Choroid plexus epithelial cell (primary cell): ENCODE measurements around the gene FAM222B.

Experiments
- DNase-seq: peaks from one replicate; pipeline ENCODE4 v3.0.0-alpha.2; 2010; ENCODE audit warnings: low read depth
- H3K4me3 ChIP-seq: 2 replicates; pipeline ENCODE4 v1.5.1; 2011; ENCODE audit warnings: low read depth, mild to moderate bottlenecking, control low read depth, low read length, moderate library complexity
- CTCF ChIP-seq: conservative IDR thresholded peaks from 2 replicates; pipeline ENCODE4 v1.5.1; 2011; ENCODE audit warnings: low read depth, mild to moderate bottlenecking, control low read depth, inconsistent platforms, low read length, moderate library complexity

Gene FAM222B

GRCh38 chr17:28747801-28748750 is 94.5 kb downstream of the FAM222B start:
- TF ChIP-seq CTCF: no peak
- no peak overlapping the region for H3K4me3 ChIP-seq
- DNase-seq: no peak

GRCh38 chr17:28747051-28747691 is 95.4 kb downstream of the FAM222B start:
- no peak overlapping the region for H3K4me3 ChIP-seq
- TF ChIP-seq CTCF: no peak
- DNase-seq: no peak

GRCh38 chr17:28746611-28747050 is 96.0 kb downstream of the FAM222B start:
- DNase-seq: no peak
- H3K4me3 ChIP-seq: peak overlapping the region; percentile 87
- TF ChIP-seq CTCF: no peak

- TF ChIP-seq CTCF: no peak
- H3K4me3 ChIP-seq: peak overlapping the region; percentile 87
- no peak for DNase-seq
These were observed 96.7 kb downstream of the FAM222B start for GRCh38 chr17:28745786-28746411.

- DNase-seq: peak; percentile 76
- TF ChIP-seq CTCF: peak; percentile 6
- H3K4me3 ChIP-seq: peak overlapping the region; percentile 87
These were observed 97.4 kb downstream of the FAM222B start for GRCh38 chr17:28744972-28745785.
